Measurements from ENCODE around the gene CHRNB2. TPM values are rescaled to one million over a fixed set of nuclear protein-coding genes. Genes with fewer than 3 reads are reported as not detected.
A peak's percentile ranks its signal among the peaks of the same experiment; 100 is the strongest.

CHRNB2 gene
- total and polyA plus RNA-seq, 9 of the 15 experiments (the other 6 are each of a cell fraction or from before 2014, with no cell fraction given): 0.01 TPM; not detected in 8

- TF ChIP-seq MLLT1 (IDR thresholded peaks at IDR 0.05) (peak in 1 of 2 experiments; percentile 67; a peak in 1 of 4 replicates), SMC3 (conservative IDR thresholded peaks at IDR 0.05; ENCODE audit: insufficient read depth, low read depth, low read length) (no peak), ATF3 (IDR thresholded peaks at IDR 0.05) (no peak), ATF3 (CRISPR knock-in tag; conservative IDR thresholded peaks at IDR 0.05) (no peak), ZNF146 (CRISPR knock-in tag; IDR thresholded peaks at IDR 0.05; ENCODE audit: unreplicated experiment) (no peak), ZNF134 (CRISPR knock-in tag; conservative IDR thresholded peaks at IDR 0.05) (no peak), SMAD4 (CRISPR knock-in tag; conservative IDR thresholded peaks at IDR 0.05) (no peak), RCOR1 (IDR thresholded peaks at IDR 0.05; ENCODE audit: borderline replicate concordance in 1 of 2, low read depth in 2 of 2, low read length in 2 of 2) (0 out of 4 replicates have a peak, but pooled peaks of 1 of the 2 experiments have one; percentile 12), TBL1XR1 (IDR thresholded peaks at IDR 0.05; ENCODE audit: low read length in 2 of 2) (no peak), EP300 (IDR thresholded peaks at IDR 0.05; ENCODE audit: low read length) (0 out of 2 replicates have a peak, but pooled peaks have one; percentile 0), NCOA1 (IDR thresholded peaks at IDR 0.05; ENCODE audit: low read depth) (0 out of 2 replicates have a peak, but pooled peaks have one; percentile 35), ZC3H11A (IDR thresholded peaks at IDR 0.05; ENCODE audit: low read depth, low read length) (no peak), ZKSCAN1 (IDR thresholded peaks at IDR 0.05; ENCODE audit: low read depth, low read length) (0 out of 2 replicates have a peak, but pooled peaks have one; percentile 52)
- TF ChIP-seq, protein P1, sequence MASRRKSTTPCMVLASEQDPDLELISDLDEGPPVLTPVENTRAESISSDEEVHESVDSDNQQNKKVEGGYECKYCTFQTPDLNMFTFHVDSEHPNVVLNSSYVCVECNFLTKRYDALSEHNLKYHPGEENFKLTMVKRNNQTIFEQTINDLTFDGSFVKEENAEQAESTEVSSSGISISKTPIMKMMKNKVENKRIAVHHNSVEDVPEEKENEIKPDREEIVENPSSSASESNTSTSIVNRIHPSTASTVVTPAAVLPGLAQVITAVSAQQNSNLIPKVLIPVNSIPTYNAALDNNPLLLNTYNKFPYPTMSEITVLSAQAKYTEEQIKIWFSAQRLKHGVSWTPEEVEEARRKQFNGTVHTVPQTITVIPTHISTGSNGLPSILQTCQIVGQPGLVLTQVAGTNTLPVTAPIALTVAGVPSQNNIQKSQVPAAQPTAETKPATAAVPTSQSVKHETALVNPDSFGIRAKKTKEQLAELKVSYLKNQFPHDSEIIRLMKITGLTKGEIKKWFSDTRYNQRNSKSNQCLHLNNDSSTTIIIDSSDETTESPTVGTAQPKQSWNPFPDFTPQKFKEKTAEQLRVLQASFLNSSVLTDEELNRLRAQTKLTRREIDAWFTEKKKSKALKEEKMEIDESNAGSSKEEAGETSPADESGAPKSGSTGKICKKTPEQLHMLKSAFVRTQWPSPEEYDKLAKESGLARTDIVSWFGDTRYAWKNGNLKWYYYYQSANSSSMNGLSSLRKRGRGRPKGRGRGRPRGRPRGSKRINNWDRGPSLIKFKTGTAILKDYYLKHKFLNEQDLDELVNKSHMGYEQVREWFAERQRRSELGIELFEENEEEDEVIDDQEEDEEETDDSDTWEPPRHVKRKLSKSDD (conservative IDR thresholded peaks at IDR 0.05; ENCODE audit: low read length): no peak
- TF ChIP-seq, protein P2, sequence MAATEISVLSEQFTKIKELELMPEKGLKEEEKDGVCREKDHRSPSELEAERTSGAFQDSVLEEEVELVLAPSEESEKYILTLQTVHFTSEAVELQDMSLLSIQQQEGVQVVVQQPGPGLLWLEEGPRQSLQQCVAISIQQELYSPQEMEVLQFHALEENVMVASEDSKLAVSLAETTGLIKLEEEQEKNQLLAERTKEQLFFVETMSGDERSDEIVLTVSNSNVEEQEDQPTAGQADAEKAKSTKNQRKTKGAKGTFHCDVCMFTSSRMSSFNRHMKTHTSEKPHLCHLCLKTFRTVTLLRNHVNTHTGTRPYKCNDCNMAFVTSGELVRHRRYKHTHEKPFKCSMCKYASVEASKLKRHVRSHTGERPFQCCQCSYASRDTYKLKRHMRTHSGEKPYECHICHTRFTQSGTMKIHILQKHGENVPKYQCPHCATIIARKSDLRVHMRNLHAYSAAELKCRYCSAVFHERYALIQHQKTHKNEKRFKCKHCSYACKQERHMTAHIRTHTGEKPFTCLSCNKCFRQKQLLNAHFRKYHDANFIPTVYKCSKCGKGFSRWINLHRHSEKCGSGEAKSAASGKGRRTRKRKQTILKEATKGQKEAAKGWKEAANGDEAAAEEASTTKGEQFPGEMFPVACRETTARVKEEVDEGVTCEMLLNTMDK (IDR thresholded peaks at IDR 0.05; ENCODE audit: borderline replicate concordance, insufficient read depth, low read depth, low read length, poor library complexity, severe bottlenecking): no peak
- TF ChIP-seq, protein P3, sequence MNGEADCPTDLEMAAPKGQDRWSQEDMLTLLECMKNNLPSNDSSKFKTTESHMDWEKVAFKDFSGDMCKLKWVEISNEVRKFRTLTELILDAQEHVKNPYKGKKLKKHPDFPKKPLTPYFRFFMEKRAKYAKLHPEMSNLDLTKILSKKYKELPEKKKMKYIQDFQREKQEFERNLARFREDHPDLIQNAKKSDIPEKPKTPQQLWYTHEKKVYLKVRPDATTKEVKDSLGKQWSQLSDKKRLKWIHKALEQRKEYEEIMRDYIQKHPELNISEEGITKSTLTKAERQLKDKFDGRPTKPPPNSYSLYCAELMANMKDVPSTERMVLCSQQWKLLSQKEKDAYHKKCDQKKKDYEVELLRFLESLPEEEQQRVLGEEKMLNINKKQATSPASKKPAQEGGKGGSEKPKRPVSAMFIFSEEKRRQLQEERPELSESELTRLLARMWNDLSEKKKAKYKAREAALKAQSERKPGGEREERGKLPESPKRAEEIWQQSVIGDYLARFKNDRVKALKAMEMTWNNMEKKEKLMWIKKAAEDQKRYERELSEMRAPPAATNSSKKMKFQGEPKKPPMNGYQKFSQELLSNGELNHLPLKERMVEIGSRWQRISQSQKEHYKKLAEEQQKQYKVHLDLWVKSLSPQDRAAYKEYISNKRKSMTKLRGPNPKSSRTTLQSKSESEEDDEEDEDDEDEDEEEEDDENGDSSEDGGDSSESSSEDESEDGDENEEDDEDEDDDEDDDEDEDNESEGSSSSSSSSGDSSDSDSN (IDR thresholded peaks at IDR 0.05; ENCODE audit: borderline replicate concordance in 1 of 2, low read depth in 2 of 2, low read length in 2 of 2): 0 out of 4 replicates have a peak, but pooled peaks of 1 of the 2 experiments have one; percentile 2
Measured at GRCh38 chr1:154608397-154609270, 41.1 kb downstream of the CHRNB2 start (continued).
